Measurements from ENCODE around the gene CDCA5. TPM values are rescaled to one million over a fixed set of nuclear protein-coding genes. Genes with fewer than 3 reads are reported as not detected.

CDCA5 gene
- polyA plus RNA-seq, 3 donors, result 0.20 to 0.28 TPM; not detected in 1

- H3K79me2 ChIP-seq (ENCODE audit: insufficient read depth, low read length), result no peaks in the 10 kb centered on the region
- peaks cover 0 to 2% (median 0%) of the 10 kb centered on the region in 7 donors for H3K9me3 Mint-ChIP-seq
- no peak overlapping the region for H3K4me3 ChIP-seq (replicated peaks in 1 of 3; ENCODE audit: low read depth in 2 of 3, low read length in 3 of 3)
- no peak overlapping the region for H3K27ac Mint-ChIP-seq
- no peaks in the 10 kb centered on the region for H3K27me3 ChIP-seq (ENCODE audit: control insufficient read depth in 2 of 2, insufficient read depth in 2 of 2, low read length in 2 of 2)
- H2AFZ ChIP-seq (ENCODE audit: insufficient read depth, low read depth, low read length, poor library complexity, severe bottlenecking), result no peak overlapping the region
- H3K9me3 ChIP-seq (replicated peaks in 1 of 2; ENCODE audit: control insufficient read depth in 1 of 2, insufficient read depth in 1 of 2, low read length in 2 of 2), result no peaks in the 10 kb centered on the region
- 94% methylated on average over 11 of the region's 11 CpGs for WGBS (ENCODE audit: insufficient coverage)
- H3K36me3 Mint-ChIP-seq, result peaks cover 62 to 85% of the 10 kb centered on the region in 2 donors
- H3K4me2 ChIP-seq (replicated peaks; ENCODE audit: extremely low read depth, low read length, poor library complexity, severe bottlenecking), result no peak overlapping the region
- no peak for DNase-seq
- H3K27ac ChIP-seq (ENCODE audit: low read depth in 1 of 2, low read length in 2 of 2), result no peak overlapping the region
- intact Hi-C loops (cut with micrococcal nuclease), result no loop called here
- no peak overlapping the region for H3K4me3 Mint-ChIP-seq
- H3K4me1 ChIP-seq (ENCODE audit: control insufficient read depth in 1 of 2, insufficient read depth in 2 of 2, low read length in 2 of 2), result peaks cover 9 to 17% of the 10 kb centered on the region in 2 donors
- peaks cover 4% of the 10 kb centered on the region for H4K20me1 ChIP-seq (ENCODE audit: insufficient read depth, low read length)
- TF ChIP-seq, protein P1, sequence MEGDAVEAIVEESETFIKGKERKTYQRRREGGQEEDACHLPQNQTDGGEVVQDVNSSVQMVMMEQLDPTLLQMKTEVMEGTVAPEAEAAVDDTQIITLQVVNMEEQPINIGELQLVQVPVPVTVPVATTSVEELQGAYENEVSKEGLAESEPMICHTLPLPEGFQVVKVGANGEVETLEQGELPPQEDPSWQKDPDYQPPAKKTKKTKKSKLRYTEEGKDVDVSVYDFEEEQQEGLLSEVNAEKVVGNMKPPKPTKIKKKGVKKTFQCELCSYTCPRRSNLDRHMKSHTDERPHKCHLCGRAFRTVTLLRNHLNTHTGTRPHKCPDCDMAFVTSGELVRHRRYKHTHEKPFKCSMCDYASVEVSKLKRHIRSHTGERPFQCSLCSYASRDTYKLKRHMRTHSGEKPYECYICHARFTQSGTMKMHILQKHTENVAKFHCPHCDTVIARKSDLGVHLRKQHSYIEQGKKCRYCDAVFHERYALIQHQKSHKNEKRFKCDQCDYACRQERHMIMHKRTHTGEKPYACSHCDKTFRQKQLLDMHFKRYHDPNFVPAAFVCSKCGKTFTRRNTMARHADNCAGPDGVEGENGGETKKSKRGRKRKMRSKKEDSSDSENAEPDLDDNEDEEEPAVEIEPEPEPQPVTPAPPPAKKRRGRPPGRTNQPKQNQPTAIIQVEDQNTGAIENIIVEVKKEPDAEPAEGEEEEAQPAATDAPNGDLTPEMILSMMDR (IDR thresholded peaks at IDR 0.05), result no peak
- no peak overlapping the region for H3K9ac ChIP-seq (ENCODE audit: insufficient read depth, low read length, poor library complexity, severe bottlenecking)
- peaks cover 0 to 4% (median 0%) of the 10 kb centered on the region in 3 donors for H3K27me3 Mint-ChIP-seq (ENCODE audit: low read depth in 3 of 3)
- peaks cover 4% of the 10 kb centered on the region for H3K4me1 Mint-ChIP-seq
- peaks cover 41 to 80% of the 10 kb centered on the region in 2 donors for H3K36me3 ChIP-seq (replicated peaks in 1 of 2; ENCODE audit: control insufficient read depth in 1 of 2, insufficient read depth in 2 of 2, low read length in 2 of 2)
Observed at GRCh38 chr11:65035579-65035978, 48.3 kb downstream of the CDCA5 start.

GRCh38 chr11:65034423-65034822, 49.4 kb downstream of the CDCA5 start:
- Mint-ChIP-seq H3K4me3 (no peak overlapping the region), H3K27ac (no peak overlapping the region), H3K4me1 (peaks cover 3% of the 10 kb centered on the region), H3K9me3 (peaks cover 0 to 2% (median 0%) of the 10 kb centered on the region in 7 donors), H3K27me3 (ENCODE audit: low read depth in 3 of 3) (peaks cover 0 to 4% (median 0%) of the 10 kb centered on the region in 3 donors), H3K36me3 (peaks cover 62 to 78% of the 10 kb centered on the region in 2 donors)
- no peak overlapping the region for H3K4me2 ChIP-seq (replicated peaks; ENCODE audit: extremely low read depth, low read length, poor library complexity, severe bottlenecking)
- H3K27me3 ChIP-seq (ENCODE audit: control insufficient read depth in 2 of 2, insufficient read depth in 2 of 2, low read length in 2 of 2), result no peaks in the 10 kb centered on the region
- DNase-seq, result no peak
- no peak overlapping the region for H2AFZ ChIP-seq (ENCODE audit: insufficient read depth, low read depth, low read length, poor library complexity, severe bottlenecking)
- H3K4me1 ChIP-seq (ENCODE audit: control insufficient read depth in 1 of 2, insufficient read depth in 2 of 2, low read length in 2 of 2), result peaks cover 3 to 5% of the 10 kb centered on the region in 2 donors
- intact Hi-C loops (cut with micrococcal nuclease), result loop anchor here in 1 of 2 donors (5.0 kb wide), 1 partner anchor 53 kb away; a partner anchor contains a TSS
- peaks cover 41 to 74% of the 10 kb centered on the region in 2 donors for H3K36me3 ChIP-seq (replicated peaks in 1 of 2; ENCODE audit: control insufficient read depth in 1 of 2, insufficient read depth in 2 of 2, low read length in 2 of 2)
- H4K20me1 ChIP-seq (ENCODE audit: insufficient read depth, low read length), result peaks cover 4% of the 10 kb centered on the region
- H3K9ac ChIP-seq (ENCODE audit: insufficient read depth, low read length, poor library complexity, severe bottlenecking), result no peak overlapping the region
- TF ChIP-seq, protein P1 (IDR thresholded peaks at IDR 0.05), result no peak
- H3K9me3 ChIP-seq (replicated peaks in 1 of 2; ENCODE audit: control insufficient read depth in 1 of 2, insufficient read depth in 1 of 2, low read length in 2 of 2), result no peaks in the 10 kb centered on the region
- 100% methylated on average over 1 of the region's 2 CpGs for WGBS (ENCODE audit: insufficient coverage)
- H3K79me2 ChIP-seq (ENCODE audit: insufficient read depth, low read length), result no peaks in the 10 kb centered on the region
- no peak overlapping the region for H3K27ac ChIP-seq (ENCODE audit: low read depth in 1 of 2, low read length in 2 of 2)
- no peak overlapping the region for H3K4me3 ChIP-seq (replicated peaks in 1 of 3; ENCODE audit: low read depth in 2 of 3, low read length in 3 of 3)

Measured in CD14-positive monocyte (primary cell).